ENCODE data around the gene SLC51A.
"Not testable (repeated sequence)": the region's sequence is repeated elsewhere in the genome, so short reads cannot be mapped to it uniquely, and the experiment has no call there.

The SLC51A gene

GRCh38 chr3:196193736-196194541 is 22.4 kb upstream of the SLC51A start:
- DNase-seq: no peak

- no peak for DNase-seq
Measured at GRCh38 chr3:196194542-196194915, 21.8 kb upstream of the SLC51A start.

GRCh38 chr3:196195664-196196265 is 20.6 kb upstream of the SLC51A start:
- no peak for DNase-seq

- no peak for DNase-seq
Measured at GRCh38 chr3:196197524-196197923, 18.8 kb upstream of the SLC51A start.

- DNase-seq: no peak
Measured at GRCh38 chr3:196198081-196198675, 18.2 kb upstream of the SLC51A start.

GRCh38 chr3:196198771-196199753 is 17.3 kb upstream of the SLC51A start:
- no peak for DNase-seq

- no peak for DNase-seq
Measured at GRCh38 chr3:196202516-196202970, 13.8 kb upstream of the SLC51A start.

- DNase-seq: no peak
Measured at GRCh38 chr3:196203846-196204245, 12.5 kb upstream of the SLC51A start.

GRCh38 chr3:196205442-196206205 is 10.7 kb upstream of the SLC51A start:
- DNase-seq: not testable (repeated sequence)

- DNase-seq: no peak
Measured at GRCh38 chr3:196207159-196207832, 9.0 kb upstream of the SLC51A start.

- peak; percentile 63 for DNase-seq
Measured at GRCh38 chr3:196207833-196208607, 8.3 kb upstream of the SLC51A start.

GRCh38 chr3:196208942-196209695 is 7.2 kb upstream of the SLC51A start:
- DNase-seq: no peak

- not testable (repeated sequence) for DNase-seq
Measured at GRCh38 chr3:196209944-196210672, 6.2 kb upstream of the SLC51A start.

- DNase-seq: no peak
Measured at GRCh38 chr3:196210673-196211556, 5.4 kb upstream of the SLC51A start, which contains the start of gene ZDHHC19. Gene ZDHHC19, minus strand, starts transcription at chr3:196211400. Its CDS starts 85 bp downstream, at chr3:196211315.

- no peak for DNase-seq
Measured at GRCh38 chr3:196214783-196215441, 1.4 kb upstream of the SLC51A start.

GRCh38 chr3:196215493-196216020 is 777 bp upstream of the SLC51A start:
- DNase-seq: no peak

- DNase-seq: no peak
Measured at GRCh38 chr3:196216681-196217211, 412 bp downstream of the SLC51A start.

Data from activated CD4-positive, alpha-beta T cell treated with anti-CD3 and anti-CD28 coated beads, Interleukin-2, amount 50 U/mL, for 1 hour (primary cell).